H1 (cell line): ENCODE results near the gene MXD1. TPM values are rescaled to one million over a fixed set of nuclear protein-coding genes. Genes with fewer than 3 reads are reported as not detected.

Experiments
- CTCF ChIA-PET: fragments of 300-600 bp; sonication (Branson Sonifier 250); formaldehyde crosslinking; loops from one replicate; lab custom pipeline; 2021; ENCODE audit not compliant: partially characterized antibody; lab: Charles Lee
- POLR2A ChIA-PET: fragments of 300-600 bp; sonication (Branson Sonifier 250); formaldehyde crosslinking; loops from one replicate; lab custom pipeline; 2021; ENCODE audit warnings: inconsistent platforms; ENCODE audit not compliant: partially characterized antibody; lab: Charles Lee
- DNase-seq, 2 experiments: peaks; one replicate each; pipeline versions ENCODE4 v3.0.0 to v3.0.0-alpha.2; 2010 to 2022; ENCODE audit warnings: low spot score in 2 of 2, low read depth in 1 of 2, mixed read lengths in 1 of 2
- FAIRE-seq: peaks from 2 replicates; lab custom pipeline; 2011; peaks lifted over from hg19 to GRCh38; lab: Jason Lieb, UNC
- H2AFZ ChIP-seq: 2 replicates; pipeline ENCODE4 v1.8.1; 2012; ENCODE audit warnings: low read length, inconsistent platforms
- H2AK5ac ChIP-seq: 2 replicates; pipeline ENCODE4 v1.6.1; 2013; ENCODE audit warnings: low read depth, low read length
- H2BK120ac ChIP-seq: replicated peaks from 2 replicates; pipeline ENCODE3; 2013; ENCODE audit warnings: low read depth, low read length, inconsistent platforms
- H2BK12ac ChIP-seq: 2 replicates; pipeline ENCODE4 v1.6.1; 2013; ENCODE audit warnings: low read depth, low read length
- H2BK15ac ChIP-seq: 2 replicates; pipeline ENCODE4 v1.6.1; 2013; ENCODE audit warnings: low read length
- H2BK20ac ChIP-seq: 2 replicates; pipeline ENCODE4 v1.6.1; 2013; ENCODE audit warnings: low read length
- H2BK5ac ChIP-seq: 2 replicates; pipeline ENCODE4 v1.6.1; 2013; ENCODE audit warnings: low read depth, low read length
- H3K14ac ChIP-seq: 2 replicates; pipeline ENCODE4 v1.6.1; 2013; ENCODE audit warnings: inconsistent platforms; ENCODE audit not compliant: insufficient read length
- H3K18ac ChIP-seq: 2 replicates; pipeline ENCODE4 v1.6.1; 2013; ENCODE audit warnings: low read length; ENCODE audit errors: extremely low read depth
- H3K23ac ChIP-seq: 2 replicates; pipeline ENCODE4 v1.6.1; 2013; ENCODE audit warnings: inconsistent platforms; ENCODE audit not compliant: insufficient read length
- H3K23me2 ChIP-seq: 2 replicates; pipeline ENCODE4 v1.6.1; 2013; ENCODE audit warnings: low read depth, low read length
- H3K27ac ChIP-seq: 2 replicates; pipeline ENCODE4 v1.6.1; 2011; ENCODE audit warnings: low read depth, low read length, inconsistent platforms
- H3K27me3 ChIP-seq, 4 experiments: replicated peaks in 1 of 4; 1 replicate in 1 of 4; 2 replicates in 3 of 4; pipeline versions ENCODE4 v1.6.1 to v1.8.1; 2011 to 2013; ENCODE audit warnings: low read length in 3 of 4, mild to moderate bottlenecking in 3 of 4, inconsistent platforms in 2 of 4, mixed read lengths in 2 of 4, moderate library complexity in 1 of 4; ENCODE audit not compliant: control insufficient read depth in 3 of 4, insufficient read depth in 3 of 4; ENCODE audit errors: extremely low read depth in 1 of 4
- H3K36me3 ChIP-seq, 4 experiments: 2 replicates each; pipeline versions ENCODE4 v1.6.1 to v1.8.1; 2011 to 2013; ENCODE audit warnings: mild to moderate bottlenecking in 4 of 4, low read length in 3 of 4, moderate library complexity in 2 of 4, control low read depth in 1 of 4, inconsistent platforms in 1 of 4; ENCODE audit not compliant: insufficient read depth in 4 of 4, control insufficient read depth in 2 of 4
- H3K4ac ChIP-seq: replicated peaks from 2 replicates; pipeline ENCODE3; 2013; ENCODE audit warnings: low read length, low read depth, mixed read lengths, inconsistent platforms; ENCODE audit not compliant: insufficient read length
- H3K4me1 ChIP-seq, 4 experiments: replicated peaks in 1 of 4; 1 replicate in 1 of 4; 2 replicates in 3 of 4; pipeline versions ENCODE4 v1.6.1 to v1.8.1; 2011 to 2013; ENCODE audit warnings: low read length in 3 of 4, inconsistent platforms in 2 of 4, mixed read lengths in 1 of 4; ENCODE audit not compliant: insufficient read depth in 4 of 4, control insufficient read depth in 3 of 4
- H3K4me2 ChIP-seq, 2 experiments: 2 replicates each; pipeline versions ENCODE4 v1.6.1 to v1.8.1; 2011 to 2013; ENCODE audit warnings: low read depth in 2 of 2, low read length in 2 of 2, control low read depth in 1 of 2, inconsistent platforms in 1 of 2, mild to moderate bottlenecking in 1 of 2; ENCODE audit not compliant: insufficient read depth in 1 of 2
- H3K4me3 ChIP-seq, 4 experiments: fragments of 200-600, 300-600 bp in 1 of 4; sonication (generic), shearing (Covaris generic), sonication (Bioruptor Twin) in 1 of 4; 2 replicates each; pipeline versions ENCODE4 v1.5.1 to v1.8.1; 2011 to 2016; ENCODE audit warnings: low read length in 4 of 4, low read depth in 3 of 4, control low read depth in 2 of 4, inconsistent platforms in 2 of 4, mild to moderate bottlenecking in 2 of 4, mixed read lengths in 1 of 4, moderate library complexity in 1 of 4; ENCODE audit not compliant: insufficient read depth in 2 of 4; ENCODE audit errors: extremely low read depth in 1 of 4
- H3K56ac ChIP-seq: replicated peaks from 2 replicates; pipeline ENCODE3; 2013; ENCODE audit warnings: low read depth, mild to moderate bottlenecking, mixed read lengths, low read length, inconsistent platforms; ENCODE audit not compliant: insufficient read length
- H3K79me1 ChIP-seq: 2 replicates; pipeline ENCODE4 v1.6.1; 2013; ENCODE audit warnings: low read depth, low read length, control low read depth
- H3K79me2 ChIP-seq, 2 experiments: 2 replicates each; pipeline versions ENCODE4 v1.6.1 to v1.8.1; 2012 to 2013; ENCODE audit warnings: low read length in 2 of 2, mild to moderate bottlenecking in 2 of 2, inconsistent platforms in 1 of 2; ENCODE audit not compliant: insufficient read depth in 2 of 2, control insufficient read depth in 1 of 2
- H3K9ac ChIP-seq, 4 experiments: replicated peaks in 1 of 4; 1 replicate in 1 of 4; 2 replicates in 3 of 4; pipeline versions ENCODE4 v1.6.1 to v1.8.1; 2011 to 2013; ENCODE audit warnings: low read depth in 3 of 4, low read length in 3 of 4, control low read depth in 2 of 4, mild to moderate bottlenecking in 2 of 4, moderate library complexity in 2 of 4, inconsistent platforms in 1 of 4; ENCODE audit errors: extremely low read depth in 1 of 4
- H3K9me3 ChIP-seq, 2 experiments: 2 replicates each; pipeline versions ENCODE4 v1.6.1 to v1.8.1; 2012 to 2013; ENCODE audit warnings: mild to moderate bottlenecking in 2 of 2, moderate library complexity in 2 of 2, control low read depth in 1 of 2, inconsistent platforms in 1 of 2, low read depth in 1 of 2, low read length in 1 of 2, mixed read lengths in 1 of 2; ENCODE audit not compliant: insufficient read depth in 2 of 2
- H4K20me1 ChIP-seq, 2 experiments: replicated peaks in 1 of 2; 2 replicates each; pipeline versions ENCODE3 to v1.8.1; 2011 to 2013; ENCODE audit warnings: inconsistent platforms in 2 of 2, low read length in 2 of 2, mild to moderate bottlenecking in 1 of 2; ENCODE audit not compliant: insufficient read depth in 2 of 2, control insufficient read depth in 1 of 2
- H4K5ac ChIP-seq: 2 replicates; pipeline ENCODE4 v1.6.1; 2013; ENCODE audit warnings: low read length, low read depth, mixed read lengths, inconsistent platforms; ENCODE audit not compliant: insufficient read length
- H4K8ac ChIP-seq: 2 replicates; pipeline ENCODE4 v1.8.0; 2013; ENCODE audit warnings: mild to moderate bottlenecking, moderate library complexity, low read length, inconsistent platforms; ENCODE audit not compliant: insufficient read depth; ENCODE audit errors: extremely low read depth
- H4K91ac ChIP-seq: replicated peaks from 2 replicates; pipeline ENCODE3; 2013; ENCODE audit warnings: low read length, mixed read lengths, inconsistent platforms; ENCODE audit not compliant: insufficient read length
- PHF8 ChIP-seq: fragments of 200-600 bp; sonication (generic); conservative IDR thresholded peaks from 2 replicates; pipeline ENCODE4 v1.7.1; 2012; ENCODE audit warnings: low read depth, mild to moderate bottlenecking, inconsistent platforms, low read length, moderate library complexity
- ZNF274 ChIP-seq: IDR thresholded peaks from 2 replicates; pipeline ENCODE4 v1.7.0; 2012; ENCODE audit warnings: low read length, borderline replicate concordance; ENCODE audit errors: extremely low read depth
- WGBS, 2 experiments: shearing (Covaris generic) in 1 of 2; methylation state at CpG; one replicate each; pipeline versions ENCODE4 v1.1.6 to v1.1.7; 2013 to 2015; ENCODE audit warnings: low lambda C conversion rate in 2 of 2, mixed read lengths in 2 of 2, inconsistent platforms in 1 of 2, low coverage in 1 of 2, missing lambda C conversion rate in 1 of 2; ENCODE audit not compliant: insufficient replicate concordance in 2 of 2, insufficient coverage in 1 of 2, insufficient read length in 1 of 2; ENCODE audit errors: extremely low coverage in 1 of 2, missing lambda C conversion rate in 1 of 2; 5-methylcytosine and 5-hydroxymethylcytosine counted together
- polyA plus RNA-seq, 7 experiments: library from polyadenylated mRNA; depleted of rRNA in 3 of 7; stranded (reverse) in 5 of 7; unstranded in 2 of 7; fragments of >200 nt in 5 of 7; fragments of 200-250 nt in 2 of 7; gene quantifications; 1 replicate in 5 of 7; 2 replicates in 1 of 7; 4 replicates in 1 of 7; pipeline versions ENCODE4 v1.2.1 to v1.2.3, GENCODE V29; 2011 to 2013; ENCODE audit warnings: missing spikeins in 2 of 7, mixed read lengths in 2 of 7
- total RNA-seq: library from RNA; stranded (reverse); fragmentation: NEBNext Ultra II Directional; extraction: Animal tissue kit (Norgen Biotek cat#: 25700); gene quantifications from 2 replicates; pipeline ENCODE4 v1.2.1, GENCODE V29; 2021
- TF ChIP-seq, protein P1 (sequence below): IDR thresholded peaks from 2 replicates; pipeline ENCODE4 v1.6.1; 2012; ENCODE audit warnings: inconsistent platforms
- TF ChIP-seq, protein P2 (sequence below): IDR thresholded peaks from 2 replicates; pipeline ENCODE4 v1.6.1; 2012; ENCODE audit warnings: inconsistent platforms

Gene MXD1
- total and polyA plus RNA-seq, 2 of the 8 experiments (the other 6 are each of a cell fraction or from before 2014, with no cell fraction given) = 1.6 to 2.6 TPM

DNA sequence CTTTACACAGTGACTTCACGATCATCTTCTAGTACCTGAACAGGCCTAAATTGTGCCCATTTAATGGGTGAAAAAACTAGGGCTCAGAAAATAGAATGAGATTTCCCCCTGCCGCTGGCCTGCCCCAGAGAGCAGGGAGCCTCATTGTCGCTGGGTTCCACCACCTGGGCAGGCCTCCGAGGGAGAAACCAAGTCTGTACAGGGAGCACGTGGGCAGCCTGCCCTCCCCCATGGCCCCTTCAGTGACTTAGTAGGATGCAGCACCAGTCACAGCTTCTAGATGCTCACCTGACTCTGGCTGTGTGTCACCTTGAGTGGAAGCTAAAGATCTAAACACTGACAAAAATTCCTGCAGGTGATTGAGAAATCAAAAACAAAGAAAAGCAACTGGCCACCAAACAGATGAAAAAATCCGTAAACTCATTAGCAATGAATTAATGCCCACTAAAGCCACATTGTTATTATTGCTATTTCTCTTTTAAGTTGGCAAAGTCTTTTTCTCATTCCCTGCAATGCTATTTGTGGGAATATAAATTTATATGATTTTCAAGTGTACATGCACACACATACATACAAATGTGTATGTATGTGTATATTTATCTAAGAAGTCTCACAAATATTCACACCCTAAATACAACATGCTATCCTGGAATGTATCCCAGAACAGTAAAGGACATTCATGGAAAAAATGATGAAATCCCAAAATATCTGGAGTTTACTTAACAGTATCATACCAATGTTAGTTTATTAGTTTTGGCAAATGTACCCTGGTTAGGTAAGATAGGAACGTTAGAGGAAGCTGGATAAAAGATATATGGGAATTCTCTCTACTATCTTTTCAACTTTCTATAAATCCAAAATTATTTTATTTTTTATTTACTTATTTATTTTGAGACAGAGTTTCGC is 65.2 kb downstream of the MXD1 start:
- no peak overlapping the region for H2AFZ ChIP-seq
- H3K79me1 ChIP-seq = no peaks in the 10 kb centered on the region
- no peaks in the 10 kb centered on the region for H3K36me3 ChIP-seq
- no peak overlapping the region for H3K27ac ChIP-seq
- H3K4me1 ChIP-seq = peaks cover 0 to 2% (median under 1%) of the 10 kb centered on the region in 4 experiments; a peak in 4 of 7 replicates
- H2AK5ac ChIP-seq = no peak overlapping the region
- 92% methylated on average over 8 of the region's 8 CpGs; no CpG with 5 or more reads in 1 of the 2 experiments for WGBS, 2 experiments
- H2BK5ac ChIP-seq = no peak overlapping the region
- no peak overlapping the region for H2BK20ac ChIP-seq
- H3K14ac ChIP-seq = no peak overlapping the region
- no peaks in the 10 kb centered on the region for H3K79me2 ChIP-seq
- FAIRE-seq (no peak), DNase-seq (no peak)
- no peaks in the 10 kb centered on the region for H3K9me3 ChIP-seq
- H3K56ac ChIP-seq = no peak overlapping the region
- no peak overlapping the region for H3K4me3 ChIP-seq
- TF ChIP-seq PHF8 (no peak), ZNF274 (no peak)
- TF ChIP-seq, protein P1, sequence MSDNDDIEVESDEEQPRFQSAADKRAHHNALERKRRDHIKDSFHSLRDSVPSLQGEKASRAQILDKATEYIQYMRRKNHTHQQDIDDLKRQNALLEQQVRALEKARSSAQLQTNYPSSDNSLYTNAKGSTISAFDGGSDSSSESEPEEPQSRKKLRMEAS = no peak
- TF ChIP-seq, protein P2, sequence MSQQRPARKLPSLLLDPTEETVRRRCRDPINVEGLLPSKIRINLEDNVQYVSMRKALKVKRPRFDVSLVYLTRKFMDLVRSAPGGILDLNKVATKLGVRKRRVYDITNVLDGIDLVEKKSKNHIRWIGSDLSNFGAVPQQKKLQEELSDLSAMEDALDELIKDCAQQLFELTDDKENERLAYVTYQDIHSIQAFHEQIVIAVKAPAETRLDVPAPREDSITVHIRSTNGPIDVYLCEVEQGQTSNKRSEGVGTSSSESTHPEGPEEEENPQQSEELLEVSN = no peak
- no peak overlapping the region for H4K8ac ChIP-seq
- no peak overlapping the region for H2BK120ac ChIP-seq
- no peak overlapping the region for H3K9ac ChIP-seq
- no peak overlapping the region for H3K23ac ChIP-seq
- no peaks in the 10 kb centered on the region for H4K20me1 ChIP-seq
- no peak overlapping the region for H2BK12ac ChIP-seq
- ChIA-PET POLR2A (no interaction called here), CTCF (interaction anchor here (0.6 to 1.5 kb wide), 8 partner anchors 11 to 314 kb away, joined by 3 to 6 read pairs (median 3); partner anchors contain the start of genes ASPRV1 and SNRPG)
- no peak overlapping the region for H3K4me2 ChIP-seq
- H2BK15ac ChIP-seq = no peak overlapping the region
- H4K5ac ChIP-seq = no peak overlapping the region
- no peak overlapping the region for H4K91ac ChIP-seq
- H3K23me2 ChIP-seq = peaks cover 2% of the 10 kb centered on the region; the same call in 1 of the 2 replicates
- no peak overlapping the region for H3K4ac ChIP-seq
- no peaks in the 10 kb centered on the region for H3K27me3 ChIP-seq
- no peak overlapping the region for H3K18ac ChIP-seq
